ENCODE data around the gene ZBTB11. TPM values are rescaled to one million over a fixed set of nuclear protein-coding genes. Genes with fewer than 3 reads are reported as not detected.
"Not testable (repeated sequence)": the region's sequence is repeated elsewhere in the genome, so short reads cannot be mapped to it uniquely, and the experiment has no call there.

The ZBTB11 gene, protein sequence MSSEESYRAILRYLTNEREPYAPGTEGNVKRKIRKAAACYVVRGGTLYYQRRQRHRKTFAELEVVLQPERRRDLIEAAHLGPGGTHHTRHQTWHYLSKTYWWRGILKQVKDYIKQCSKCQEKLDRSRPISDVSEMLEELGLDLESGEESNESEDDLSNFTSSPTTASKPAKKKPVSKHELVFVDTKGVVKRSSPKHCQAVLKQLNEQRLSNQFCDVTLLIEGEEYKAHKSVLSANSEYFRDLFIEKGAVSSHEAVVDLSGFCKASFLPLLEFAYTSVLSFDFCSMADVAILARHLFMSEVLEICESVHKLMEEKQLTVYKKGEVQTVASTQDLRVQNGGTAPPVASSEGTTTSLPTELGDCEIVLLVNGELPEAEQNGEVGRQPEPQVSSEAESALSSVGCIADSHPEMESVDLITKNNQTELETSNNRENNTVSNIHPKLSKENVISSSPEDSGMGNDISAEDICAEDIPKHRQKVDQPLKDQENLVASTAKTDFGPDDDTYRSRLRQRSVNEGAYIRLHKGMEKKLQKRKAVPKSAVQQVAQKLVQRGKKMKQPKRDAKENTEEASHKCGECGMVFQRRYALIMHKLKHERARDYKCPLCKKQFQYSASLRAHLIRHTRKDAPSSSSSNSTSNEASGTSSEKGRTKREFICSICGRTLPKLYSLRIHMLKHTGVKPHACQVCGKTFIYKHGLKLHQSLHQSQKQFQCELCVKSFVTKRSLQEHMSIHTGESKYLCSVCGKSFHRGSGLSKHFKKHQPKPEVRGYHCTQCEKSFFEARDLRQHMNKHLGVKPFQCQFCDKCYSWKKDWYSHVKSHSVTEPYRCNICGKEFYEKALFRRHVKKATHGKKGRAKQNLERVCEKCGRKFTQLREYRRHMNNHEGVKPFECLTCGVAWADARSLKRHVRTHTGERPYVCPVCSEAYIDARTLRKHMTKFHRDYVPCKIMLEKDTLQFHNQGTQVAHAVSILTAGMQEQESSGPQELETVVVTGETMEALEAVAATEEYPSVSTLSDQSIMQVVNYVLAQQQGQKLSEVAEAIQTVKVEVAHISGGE
- 28.6 and 31.3 TPM in 2 replicates for total RNA-seq (2014; rRNA removed; shearing (Covaris generic))

- H3K4me1 ChIP-seq: no peaks in the 10 kb centered on the region
- H3K27me3 ChIP-seq: no peaks in the 10 kb centered on the region
- DNase-seq: peak; percentile 100
- H3K4me3 ChIP-seq: peak within 1 kb of the TSS; percentile 77
- H3K9me3 ChIP-seq (replicated peaks): no peaks in the 10 kb centered on the region
- H3K36me3 ChIP-seq: peaks cover 22% of the 10 kb centered on the region
- peak within 1 kb of the TSS; percentile 49 for H3K27ac ChIP-seq
Measured at GRCh38 chr3:101676765-101677435, at the start of gene ZBTB11. TSS of gene ZBTB11 (minus strand) at chr3:101677132. CDS start at chr3:101676914, 218 bp downstream.

DNA sequence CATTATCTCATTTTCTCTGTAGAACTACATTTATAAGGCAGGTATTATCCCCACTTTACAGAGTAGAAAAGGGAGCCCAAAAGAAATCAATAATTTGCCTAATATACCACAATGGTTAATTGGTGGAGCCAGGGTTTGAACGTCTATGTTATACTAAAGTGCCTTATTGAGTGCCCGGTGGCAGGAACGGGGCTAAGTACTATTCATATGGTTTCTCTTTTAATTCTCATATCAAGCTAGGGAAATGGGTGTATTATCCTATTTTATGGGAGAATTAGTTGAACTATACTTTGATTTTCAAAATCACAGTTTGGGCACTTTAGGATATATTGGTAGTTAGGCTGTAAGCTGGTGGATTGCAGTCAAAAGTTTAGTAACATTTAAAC, 49.0 kb upstream of the ZBTB11 start:
- no peaks in the 10 kb centered on the region for H3K27me3 ChIP-seq
- H3K36me3 ChIP-seq: peaks cover 40% of the 10 kb centered on the region
- H3K27ac ChIP-seq: peak overlapping the region; percentile 55; the same call in 1 of the 2 replicates
- H3K4me1 ChIP-seq: peaks cover 15% of the 10 kb centered on the region
- no peaks in the 10 kb centered on the region for H3K9me3 ChIP-seq (replicated peaks)
- H3K4me3 ChIP-seq: peak overlapping the region; percentile 63
- DNase-seq: no peak

DNA sequence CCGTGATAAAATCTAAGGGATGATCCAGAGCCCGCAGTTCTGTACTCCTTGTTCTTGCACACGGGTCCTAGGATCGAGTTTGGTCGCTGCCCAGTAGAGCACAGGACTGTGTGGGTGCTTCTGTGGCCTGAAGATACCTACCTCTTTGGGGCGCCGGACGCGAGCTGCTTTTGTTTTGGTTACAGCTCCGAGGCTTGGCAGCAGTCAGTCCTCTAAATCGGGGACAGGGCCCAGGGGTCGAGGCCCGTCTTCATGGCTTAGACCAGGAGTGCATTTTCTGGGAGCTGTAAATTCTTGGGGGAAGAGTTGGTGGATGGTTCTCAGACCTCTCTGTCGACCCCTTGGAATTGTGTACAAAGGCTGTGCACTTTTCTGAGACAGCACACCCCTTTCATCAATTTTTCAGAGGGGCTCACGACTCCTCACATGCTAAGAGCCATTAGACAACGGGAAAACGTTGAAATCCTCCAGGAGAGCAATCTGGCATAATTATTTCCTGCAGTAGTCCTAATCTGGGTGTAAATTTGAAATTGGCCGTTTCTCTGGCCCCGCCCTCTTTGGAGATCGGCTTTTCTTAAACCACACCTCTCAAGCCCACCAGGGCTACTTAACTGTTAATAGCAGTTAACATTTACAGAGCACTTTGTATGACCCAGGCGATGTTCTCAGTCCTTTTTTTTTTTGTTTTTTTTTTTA, 48.4 kb upstream of the ZBTB11 start:
- Histone ChIP-seq H3K4me1 (peaks cover 20% of the 10 kb centered on the region), H3K9me3 (replicated peaks) (no peaks in the 10 kb centered on the region), H3K4me3 (peak overlapping the region; percentile 63), H3K27me3 (no peaks in the 10 kb centered on the region), H3K27ac (peak overlapping the region; percentile 55), H3K36me3 (peaks cover 36% of the 10 kb centered on the region)
- peak; percentile 44 to 63 for DNase-seq

DNA sequence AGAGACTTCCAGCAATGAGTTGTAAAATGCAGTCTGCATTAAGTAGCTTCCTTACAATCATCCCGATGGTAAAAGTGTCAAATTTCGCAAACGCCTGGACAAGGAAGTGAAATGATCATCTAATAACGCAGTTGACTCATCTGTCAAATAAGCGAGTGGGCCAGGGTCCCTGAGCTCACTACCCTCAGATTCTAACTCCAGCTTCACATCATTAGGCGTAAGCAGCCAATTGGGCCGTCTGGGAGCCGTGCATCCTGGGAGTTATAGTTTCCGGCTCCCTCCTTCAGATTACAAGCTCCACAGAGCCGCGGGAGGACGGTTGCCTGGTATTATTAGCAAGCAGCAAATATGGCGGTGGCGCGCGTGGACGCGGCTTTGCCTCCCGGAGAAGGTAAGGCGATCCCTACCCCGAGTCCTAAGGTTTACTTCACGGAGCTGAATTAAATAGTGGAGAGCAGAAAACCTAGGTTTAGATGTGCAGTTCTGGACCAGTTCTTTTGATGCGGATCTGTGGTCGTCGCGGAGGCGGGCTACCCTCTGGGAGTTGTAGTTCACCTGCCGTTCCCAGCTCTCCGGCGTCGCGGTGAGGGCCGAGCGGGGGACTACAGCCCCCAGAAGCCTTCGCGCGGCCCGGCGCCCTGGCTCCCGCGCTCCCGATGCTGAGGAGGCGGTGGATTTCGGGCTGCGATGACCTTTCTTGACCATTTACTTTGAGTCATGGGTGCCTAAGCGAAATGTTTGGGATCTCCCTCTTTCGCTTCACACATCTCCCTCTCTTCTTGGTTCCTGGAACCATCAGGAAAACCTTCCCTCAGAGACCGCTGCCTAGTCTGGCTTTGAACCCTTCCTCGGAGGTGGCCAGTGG, 47.6 kb upstream of the ZBTB11 start, which contains the start of gene CEP97:
Gene CEP97, plus strand, starts transcription at position 286 of the 865 bp plus-strand sequence. Its CDS starts 63 bp downstream, at position 349.
- DNase-seq: peak; percentile 98 to 99
- Histone ChIP-seq H3K36me3 (peaks cover 30% of the 10 kb centered on the region), H3K4me1 (peaks cover 26% of the 10 kb centered on the region), H3K9me3 (replicated peaks) (no peaks in the 10 kb centered on the region), H3K27me3 (no peaks in the 10 kb centered on the region), H3K27ac (peak within 1 kb of the TSS; percentile 55), H3K4me3 (peak within 1 kb of the TSS; percentile 63)

DNA sequence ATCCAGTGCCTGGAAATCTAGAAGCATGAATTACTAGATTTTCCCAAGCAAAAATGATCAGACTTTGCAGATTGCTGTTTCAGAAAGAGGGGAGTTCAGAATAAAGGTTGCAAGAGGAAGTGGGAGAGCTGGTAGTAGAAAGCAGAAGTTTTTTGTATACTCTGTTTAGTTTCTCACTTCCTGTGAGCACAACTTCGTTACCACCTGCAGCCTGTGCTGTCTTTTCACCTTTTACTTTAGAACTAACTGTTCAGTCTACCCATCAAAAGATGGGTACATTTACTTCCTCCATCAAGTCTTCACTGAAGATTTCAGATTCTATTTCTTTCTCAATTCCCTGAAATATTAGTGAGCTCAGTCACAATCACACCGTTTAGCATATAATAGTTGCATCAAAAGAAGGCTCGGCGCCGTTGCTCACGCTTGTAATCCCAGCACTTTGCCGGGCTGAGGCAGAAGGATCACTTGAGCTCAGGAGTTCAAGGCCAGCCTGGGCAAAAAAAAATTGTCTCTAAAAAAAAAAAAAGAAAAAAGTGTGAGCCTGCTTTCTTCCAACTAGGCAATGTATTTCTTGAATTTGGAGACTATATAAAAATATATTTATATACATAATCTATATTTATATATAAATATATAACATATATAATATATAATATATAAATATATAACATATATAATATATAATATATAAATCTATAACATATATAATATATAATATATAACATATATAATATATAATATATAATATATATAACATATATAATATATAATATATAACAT, 45.7 kb upstream of the ZBTB11 start:
- no peaks in the 10 kb centered on the region for H3K27me3 ChIP-seq

DNA sequence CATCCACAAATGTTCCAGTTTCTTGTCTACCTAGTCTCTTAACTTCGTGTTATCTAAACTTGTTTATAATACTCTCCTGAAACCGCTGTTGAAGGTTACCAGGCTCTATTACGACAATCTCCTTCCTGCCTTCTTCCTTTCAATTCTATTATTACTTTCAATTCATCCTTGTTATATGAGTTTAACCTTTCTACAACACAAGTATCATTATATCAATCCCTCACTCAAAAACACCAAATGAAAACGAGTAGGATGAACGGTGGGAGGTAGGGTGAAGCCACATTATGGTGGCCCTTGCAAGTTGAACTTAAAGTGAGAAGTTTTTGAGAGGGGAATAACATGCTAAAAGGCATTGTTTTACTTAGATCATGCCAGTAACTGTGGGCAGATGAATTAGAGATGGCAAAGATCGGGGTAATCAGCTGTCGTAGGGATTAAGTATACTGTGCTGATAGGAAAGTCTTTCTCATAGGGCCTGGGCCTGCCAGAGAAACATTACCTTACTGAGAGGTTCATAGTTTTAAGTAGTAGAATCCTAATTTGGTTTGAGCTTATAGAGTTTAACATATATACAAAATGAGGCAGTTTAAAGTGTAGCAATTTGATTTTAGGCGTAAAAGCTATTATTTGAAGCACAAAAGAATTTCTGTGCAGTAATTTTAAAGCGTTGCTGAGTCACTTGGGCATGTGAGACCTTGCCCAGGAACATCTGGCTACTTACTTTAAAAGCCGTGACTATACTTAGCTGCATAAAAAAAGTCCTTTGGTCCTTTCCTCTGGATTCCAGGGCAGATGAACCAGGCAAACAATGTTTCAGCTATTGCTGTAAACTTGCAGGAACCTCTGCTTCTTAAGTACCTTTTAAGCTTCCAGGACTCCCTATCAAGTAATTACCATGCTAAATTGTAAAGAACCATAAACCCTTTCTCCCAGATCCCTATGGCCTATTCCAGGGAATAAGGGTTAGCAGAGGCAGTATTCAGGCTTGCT, 44.2 kb upstream of the ZBTB11 start:
- peak overlapping the region; percentile 95 for H3K27ac ChIP-seq

More for the DNA sequence above, 45.7 kb upstream of the ZBTB11 start:
- Histone ChIP-seq H3K9me3 (replicated peaks) (no peaks in the 10 kb centered on the region), H3K4me3 (no peak overlapping the region), H3K36me3 (peaks cover 14% of the 10 kb centered on the region), H3K4me1 (peaks cover 26% of the 10 kb centered on the region), H3K27ac (peak overlapping the region; percentile 95)
- no peak for DNase-seq

DNA sequence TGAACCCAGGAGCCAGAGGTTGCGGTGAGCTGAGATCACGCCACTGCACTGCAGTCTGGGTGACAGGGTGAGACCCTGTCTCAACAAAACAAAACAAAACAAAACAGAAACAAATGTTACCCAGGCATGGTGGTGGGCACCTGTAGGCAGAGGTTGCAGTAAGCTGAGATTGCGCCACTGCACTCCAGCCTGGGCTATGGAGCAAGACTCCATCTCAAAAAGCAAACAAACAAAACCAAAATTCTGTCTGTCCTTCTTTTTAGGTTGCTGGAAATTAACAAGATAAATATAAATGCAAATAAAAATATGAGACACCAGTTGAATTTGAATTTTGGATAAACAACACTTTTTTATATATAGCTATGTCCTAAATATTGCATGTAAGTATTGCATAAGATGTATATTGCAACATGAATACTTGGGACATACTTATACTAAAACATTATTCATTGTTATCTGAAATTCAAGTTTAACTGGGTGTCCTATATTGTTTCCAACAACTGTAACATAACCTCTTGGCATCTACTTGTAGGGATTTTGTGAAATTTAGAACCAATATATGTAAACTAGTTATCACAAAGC, 42.8 kb upstream of the ZBTB11 start:
- H3K4me3 ChIP-seq: no peak overlapping the region
- no peaks in the 10 kb centered on the region for H3K9me3 ChIP-seq (replicated peaks)
- H3K4me1 ChIP-seq: peaks cover 26% of the 10 kb centered on the region
- H3K27ac ChIP-seq: no peak overlapping the region
- H3K27me3 ChIP-seq: no peaks in the 10 kb centered on the region
- H3K36me3 ChIP-seq: no peaks in the 10 kb centered on the region
- no peak for DNase-seq

More for the DNA sequence above, 44.2 kb upstream of the ZBTB11 start:
- peak; percentile 74 to 93 for DNase-seq
- no peaks in the 10 kb centered on the region for H3K36me3 ChIP-seq
- H3K27me3 ChIP-seq: no peaks in the 10 kb centered on the region
- H3K4me3 ChIP-seq: peak overlapping the region; percentile 1; the same call in 1 of the 2 replicates
- peaks cover 26% of the 10 kb centered on the region for H3K4me1 ChIP-seq
- no peaks in the 10 kb centered on the region for H3K9me3 ChIP-seq (replicated peaks)

DNA sequence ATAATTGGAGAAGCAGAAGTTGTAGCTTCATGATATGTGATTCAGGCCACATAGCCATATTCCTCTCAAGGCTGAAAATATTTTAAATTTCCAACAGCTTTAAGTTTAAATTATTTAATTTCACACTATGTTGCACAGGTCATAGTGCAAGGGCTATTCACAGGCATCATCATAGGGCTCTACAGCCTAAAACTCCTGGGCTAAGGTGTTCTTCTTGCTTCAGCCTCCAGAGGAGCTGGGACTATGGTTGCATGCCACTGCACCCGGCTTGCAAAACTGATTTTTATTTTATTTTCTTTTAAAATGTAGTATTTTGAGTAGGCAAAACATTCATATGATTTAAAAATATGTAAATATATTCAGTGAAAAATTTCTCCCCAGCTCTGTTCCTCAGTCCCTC, 41.5 kb upstream of the ZBTB11 start:
- Histone ChIP-seq H3K4me1 (peaks cover 26% of the 10 kb centered on the region), H3K4me3 (no peak overlapping the region), H3K27ac (no peak overlapping the region), H3K36me3 (no peaks in the 10 kb centered on the region), H3K27me3 (no peaks in the 10 kb centered on the region), H3K9me3 (replicated peaks) (no peaks in the 10 kb centered on the region)
- no peak for DNase-seq

GRCh38 chr3:101709126-101709525, 32.2 kb upstream of the ZBTB11 start:
- no peaks in the 10 kb centered on the region for H3K27me3 ChIP-seq
- H3K4me3 ChIP-seq: no peak overlapping the region
- H3K9me3 ChIP-seq (replicated peaks): no peaks in the 10 kb centered on the region; the same call in 1 of the 2 replicates
- no peaks in the 10 kb centered on the region for H3K36me3 ChIP-seq
- no peak for DNase-seq
- H3K27ac ChIP-seq: no peak overlapping the region
- no peaks in the 10 kb centered on the region for H3K4me1 ChIP-seq

DNA sequence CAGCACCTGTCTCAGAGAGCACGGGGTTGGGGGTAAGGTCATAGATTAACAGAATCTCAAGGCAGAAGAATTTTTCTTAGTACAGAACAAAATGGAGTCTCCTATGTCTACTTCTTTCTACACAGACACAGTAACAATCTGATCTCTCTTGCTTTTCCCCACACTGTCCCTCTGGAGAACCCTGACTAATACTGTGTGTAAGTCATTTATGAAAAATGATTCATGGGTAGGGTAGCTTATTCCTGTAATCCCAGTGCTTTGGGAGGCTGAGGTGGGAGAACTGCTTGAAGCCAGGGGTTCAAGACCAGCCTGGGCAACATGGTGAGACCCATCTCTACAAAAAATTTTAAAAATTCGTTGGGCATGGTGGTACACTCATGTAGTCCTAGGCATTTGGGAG, 27.7 kb upstream of the ZBTB11 start:
- H3K27ac ChIP-seq; DNase-seq; H3K9me3 ChIP-seq (replicated peaks); H3K27me3 ChIP-seq; H3K36me3 ChIP-seq; H3K4me1 ChIP-seq; H3K4me3 ChIP-seq: not testable (repeated sequence)

DNA sequence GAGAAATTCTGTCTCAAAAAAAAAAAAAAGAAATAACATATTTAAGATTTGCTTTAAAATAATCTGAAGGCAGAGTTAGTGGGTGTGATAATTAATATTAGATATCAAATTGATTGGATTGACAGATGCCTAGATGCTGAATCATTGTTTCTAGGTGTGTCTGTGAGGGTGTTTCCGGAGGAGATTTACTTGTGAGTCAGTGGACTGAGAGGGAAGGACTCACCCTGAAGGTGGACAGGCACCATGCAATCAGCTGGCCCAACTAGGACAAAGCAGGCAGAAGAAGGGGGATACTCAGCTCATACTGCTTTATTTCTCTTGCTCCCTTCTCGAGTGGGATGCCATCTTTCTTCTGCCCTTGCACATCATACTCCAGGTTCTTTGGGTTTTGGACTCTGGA, 26.2 kb upstream of the ZBTB11 start:
- H3K4me3 ChIP-seq: no peak overlapping the region
- H3K27me3 ChIP-seq: no peaks in the 10 kb centered on the region
- H3K36me3 ChIP-seq: no peaks in the 10 kb centered on the region
- H3K9me3 ChIP-seq (replicated peaks): no peaks in the 10 kb centered on the region; the same call in 1 of the 2 replicates
- no peaks in the 10 kb centered on the region for H3K4me1 ChIP-seq
- no peak for DNase-seq
- no peak overlapping the region for H3K27ac ChIP-seq
